Psoas muscle (tissue), 8 donors: ENCODE measurements around the gene CD2BP2. TPM values are rescaled to one million over a fixed set of nuclear protein-coding genes. Genes with fewer than 3 reads are reported as not detected.
A peak's percentile ranks its signal among the peaks of the same experiment; 100 is the strongest.

Experiments
- ATAC-seq, 4 donors: fragments of 200-7000 bp; cut with Tn5 transposase; one replicate each; pipeline ENCODE4 v1.9.1; 2020; ENCODE audit warnings: moderate library complexity in 3 of 4, mild to moderate bottlenecking in 2 of 4
- DNase-seq, 2 donors: peaks; one replicate each; pipeline ENCODE4 v3.0.0-alpha.2; 2020
- H3K27ac ChIP-seq: fragments of 200-600 bp; one replicate; pipeline ENCODE4 v1.8.0; 2022
- H3K27me3 ChIP-seq, 3 donors: fragments of 200-600 bp in 1 of 3; one replicate each; pipeline versions ENCODE4 v1.6.1 to v1.8.0; 2013 to 2022; ENCODE audit warnings: low read length in 2 of 3, mild to moderate bottlenecking in 2 of 3, moderate library complexity in 1 of 3; ENCODE audit not compliant: insufficient read depth in 3 of 3
- H3K36me3 ChIP-seq, 2 donors: fragments of 200-600 bp in 1 of 2; one replicate each; pipeline versions ENCODE4 v1.6.1 to v1.8.0; 2013 to 2022; ENCODE audit warnings: low read depth in 1 of 2, mild to moderate bottlenecking in 1 of 2, moderate library complexity in 1 of 2; ENCODE audit not compliant: insufficient read depth in 1 of 2
- H3K4me1 ChIP-seq: fragments of 200-600 bp; one replicate; pipeline ENCODE4 v1.8.0; 2022
- H3K4me3 ChIP-seq: fragments of 200-600 bp; one replicate; pipeline ENCODE4 v1.8.0; 2022; ENCODE audit warnings: mild to moderate bottlenecking
- H3K9me3 ChIP-seq: fragments of 200-600 bp; one replicate; pipeline ENCODE4 v1.8.0; 2022
- WGBS, 3 donors: extraction: QIAGEN DNeasy Blood & Tissue Kit; methylation state at CpG; one replicate each; pipeline versions ENCODE4 v1.1.6 to v1.1.7; 2013; 5-methylcytosine and 5-hydroxymethylcytosine counted together
- intact Hi-C, 2 donors: fragments of 100-400 bp; cut with DNase I; formaldehyde crosslinking; loops; one replicate each; pipeline versions ENCODE4 v1.11.0 to v1.14.2; 2022
- polyA plus RNA-seq, 3 donors: library from polyadenylated mRNA; stranded (reverse); fragments of 200-250 nt; gene quantifications; one replicate each; pipeline ENCODE4 v1.2.3, GENCODE V29; 2013
- total RNA-seq, 4 donors: library from RNA; stranded (reverse); fragmentation: NEBNext Ultra II Directional in 2 of 4; extraction: Animal tissue kit (Norgen Biotek cat#: 25700) in 2 of 4; gene quantifications; one replicate each; pipeline versions ENCODE4 v1.2.1 to v1.2.4, GENCODE V29; 2021 to 2023
- TF ChIP-seq, protein P1 (sequence below): fragments of 200-600 bp; IDR thresholded peaks from one replicate; pipeline ENCODE4 v1.8.0; 2022; ENCODE audit warnings: antibody characterized with exemption
- donor health status: healthy with polysubstance abuse.
- donor health status: DM: no; HTN: no; CAD: no; lungs with moderate emphysema.
- donor health status: Bipolar disorder and iron deficiency.
- donor health status: healthy.
- donor health status: DM: yes; HTN: yes; CAD: no.
- donor health status: DM: no; HTN: no; CAD: no.
- donor health status: DM: no; HTN: no; CAD: no.
- donor health status: DM: yes; HTN: yes; CAD: no.

Gene CD2BP2
- total and polyA plus RNA-seq, 7 donors = 31.0 to 65.0 (median 55.6) TPM

DNA sequence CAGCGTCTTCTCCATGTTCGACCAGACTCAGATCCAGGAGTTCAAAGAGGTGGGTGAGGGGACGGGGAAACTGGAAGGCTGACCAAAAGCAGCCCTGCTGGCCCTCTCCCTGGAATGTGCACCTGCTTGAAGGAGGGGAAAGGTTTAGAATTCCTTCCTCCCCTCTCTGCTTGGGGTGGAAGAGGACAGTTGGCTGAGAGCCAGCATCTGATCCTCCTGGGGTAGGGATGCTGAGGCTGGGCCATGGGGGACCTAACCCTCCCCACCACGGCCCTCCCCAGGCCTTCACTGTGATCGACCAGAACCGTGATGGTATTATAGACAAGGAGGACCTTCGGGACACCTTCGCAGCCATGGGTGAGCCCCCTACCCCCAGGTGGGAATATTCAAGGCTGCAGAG is 20.8 kb upstream of the CD2BP2 start:
- ATAC-seq = no peak
- H3K4me1 ChIP-seq = peaks cover 53% of the 10 kb centered on the region
- TF ChIP-seq, protein P1, sequence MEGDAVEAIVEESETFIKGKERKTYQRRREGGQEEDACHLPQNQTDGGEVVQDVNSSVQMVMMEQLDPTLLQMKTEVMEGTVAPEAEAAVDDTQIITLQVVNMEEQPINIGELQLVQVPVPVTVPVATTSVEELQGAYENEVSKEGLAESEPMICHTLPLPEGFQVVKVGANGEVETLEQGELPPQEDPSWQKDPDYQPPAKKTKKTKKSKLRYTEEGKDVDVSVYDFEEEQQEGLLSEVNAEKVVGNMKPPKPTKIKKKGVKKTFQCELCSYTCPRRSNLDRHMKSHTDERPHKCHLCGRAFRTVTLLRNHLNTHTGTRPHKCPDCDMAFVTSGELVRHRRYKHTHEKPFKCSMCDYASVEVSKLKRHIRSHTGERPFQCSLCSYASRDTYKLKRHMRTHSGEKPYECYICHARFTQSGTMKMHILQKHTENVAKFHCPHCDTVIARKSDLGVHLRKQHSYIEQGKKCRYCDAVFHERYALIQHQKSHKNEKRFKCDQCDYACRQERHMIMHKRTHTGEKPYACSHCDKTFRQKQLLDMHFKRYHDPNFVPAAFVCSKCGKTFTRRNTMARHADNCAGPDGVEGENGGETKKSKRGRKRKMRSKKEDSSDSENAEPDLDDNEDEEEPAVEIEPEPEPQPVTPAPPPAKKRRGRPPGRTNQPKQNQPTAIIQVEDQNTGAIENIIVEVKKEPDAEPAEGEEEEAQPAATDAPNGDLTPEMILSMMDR = no peak
- intact Hi-C loops = no loop called here
- peak overlapping the region; percentile 97 for H3K27ac ChIP-seq
- 45 to 65% (median 60%) methylated on average over 8 of the region's 8 CpGs for WGBS, 3 donors
- no peaks in the 10 kb centered on the region for H3K9me3 ChIP-seq
- peak overlapping the region; percentile 71 for H3K4me3 ChIP-seq
- H3K36me3 ChIP-seq = peaks cover 0 to 5% of the 10 kb centered on the region in 2 donors
- peak in 1 of 2 donors; percentile 55 for DNase-seq
- no peaks in the 10 kb centered on the region for H3K27me3 ChIP-seq

DNA sequence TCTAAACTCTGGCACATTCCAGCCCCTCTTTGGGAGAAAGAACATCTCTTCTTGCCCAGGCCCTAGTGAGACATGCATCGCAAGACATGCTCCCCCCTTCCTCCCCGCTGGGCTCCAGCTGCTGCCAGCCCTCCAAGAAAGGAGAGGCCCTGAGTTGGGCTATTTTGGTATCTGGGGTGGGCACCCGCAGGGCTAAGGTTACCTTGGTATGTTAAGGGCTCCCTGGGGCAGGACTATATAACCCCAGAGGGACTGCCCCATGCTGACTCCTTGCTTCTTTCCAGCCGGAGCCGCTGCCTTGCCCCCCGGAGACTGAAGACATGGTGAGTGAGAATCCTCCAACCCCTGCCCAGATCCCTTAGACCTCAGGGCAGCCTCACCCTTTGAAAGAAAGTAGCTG is 19.4 kb upstream of the CD2BP2 start, which contains the start of gene MYL11:
MYL11 (plus strand) TSS at position 265 of the 400 bp plus-strand sequence; CDS start at position 321, 56 bp downstream.
- TF ChIP-seq, protein P1 = no peak
- peak in 1 of 2 donors; percentile 87 for DNase-seq
- Histone ChIP-seq H3K4me3 (peak within 1 kb of the TSS; percentile 71), H3K27me3 (no peaks in the 10 kb centered on the region), H3K27ac (peak within 1 kb of the TSS; percentile 97), H3K4me1 (peaks cover 53% of the 10 kb centered on the region), H3K36me3 (peaks cover 0 to 5% of the 10 kb centered on the region in 2 donors), H3K9me3 (no peaks in the 10 kb centered on the region)
- peak in 2 of 4 donors; percentile 9 to 15 for ATAC-seq
- 30 to 54% (median 40%) methylated on average over 6 of the region's 6 CpGs for WGBS, 3 donors
- intact Hi-C loops = loop anchor here in 1 of 2 donors (5.0 kb wide), 1 partner anchor 33 kb away; the partner anchor contains the start of gene ZNF771

DNA sequence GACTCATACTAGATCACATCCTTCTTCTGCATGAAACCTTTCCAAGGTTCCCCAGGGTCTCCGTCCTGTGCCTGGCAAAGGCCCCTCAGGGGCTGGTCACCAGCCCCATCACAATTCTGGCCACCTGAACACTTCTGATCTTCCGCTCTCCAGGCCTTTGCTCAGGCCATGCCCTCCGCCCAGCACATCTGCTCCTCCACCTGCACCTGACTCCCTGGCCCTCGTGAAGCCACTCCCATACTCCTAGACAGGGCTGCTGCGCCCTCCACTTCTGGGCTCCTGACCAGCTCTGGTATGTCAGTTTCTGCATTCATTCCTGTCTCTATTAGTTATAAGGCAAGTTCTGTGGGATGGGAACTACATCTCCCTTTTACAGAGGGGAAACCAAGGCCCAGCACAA is 17.6 kb upstream of the CD2BP2 start:
- Histone ChIP-seq H3K4me3 (peak overlapping the region; percentile 65), H3K4me1 (peaks cover 48% of the 10 kb centered on the region), H3K27ac (peak overlapping the region; percentile 97), H3K36me3 (peaks cover 0 to 5% of the 10 kb centered on the region in 2 donors), H3K9me3 (no peaks in the 10 kb centered on the region), H3K27me3 (no peaks in the 10 kb centered on the region)
- 46 to 73% (median 54%) methylated on average over 5 of the region's 5 CpGs for WGBS, 3 donors
- DNase-seq (peak in 1 of 2 donors; percentile 60), ATAC-seq (no peak)
- TF ChIP-seq, protein P1 = no peak
- intact Hi-C loops = loop anchor here in 1 of 2 donors (5.0 kb wide), 1 partner anchor 35 kb away; the partner anchor contains the start of gene ZNF771

DNA sequence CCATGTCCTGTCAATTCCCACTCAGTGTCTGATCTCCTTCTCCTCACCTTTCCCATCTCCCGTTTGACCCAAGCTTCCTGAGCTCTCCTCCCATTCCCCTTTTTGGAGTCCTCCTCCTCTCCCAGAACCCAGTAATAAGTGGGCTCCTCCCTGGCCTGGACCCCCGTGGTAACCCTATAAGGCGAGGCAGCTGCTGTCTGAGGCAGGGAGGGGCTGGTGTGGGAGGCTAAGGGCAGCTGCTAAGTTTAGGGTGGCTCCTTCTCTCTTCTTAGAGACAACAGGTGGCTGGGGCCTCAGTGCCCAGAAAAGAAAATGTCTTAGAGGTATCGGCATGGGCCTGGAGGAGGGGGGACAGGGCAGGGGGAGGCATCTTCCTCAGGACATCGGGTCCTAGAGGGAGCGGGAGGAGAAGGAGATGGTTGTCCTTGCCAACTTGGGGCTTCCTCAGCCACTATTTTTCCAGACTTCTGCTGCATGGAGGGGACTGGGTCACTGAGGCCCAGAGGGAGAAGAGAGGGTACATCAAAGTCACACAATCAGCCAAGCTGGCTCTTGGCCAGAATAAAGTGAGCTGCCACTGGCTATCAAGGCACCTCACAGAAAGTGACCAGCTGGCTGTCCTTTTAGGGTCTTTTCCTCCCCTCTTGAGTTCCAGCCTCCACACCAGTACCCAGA is 17.1 kb upstream of the CD2BP2 start:
- no peaks in the 10 kb centered on the region for H3K27me3 ChIP-seq
- DNase-seq (peak in 1 of 2 donors; percentile 87), ATAC-seq (peak in 3 of 4 donors; percentile 31 to 51 (median 39))
- intact Hi-C loops = loop anchor here in 1 of 2 donors (5.0 kb wide), 1 partner anchor 35 kb away; the partner anchor contains the start of gene ZNF771
- peaks cover 48% of the 10 kb centered on the region for H3K4me1 ChIP-seq
- TF ChIP-seq, protein P1 = no peak
- H3K4me3 ChIP-seq = peak overlapping the region; percentile 65
- peak overlapping the region; percentile 97 for H3K27ac ChIP-seq
- 26 to 38% (median 28%) methylated on average over 6 of the region's 6 CpGs for WGBS, 3 donors
- no peaks in the 10 kb centered on the region for H3K9me3 ChIP-seq
- H3K36me3 ChIP-seq = peaks cover 0 to 5% of the 10 kb centered on the region in 2 donors
